Epithelial cell of prostate (primary cell): Measurements from ENCODE around the gene SLC1A1.
"Not testable (repeated sequence)": the region's sequence is repeated elsewhere in the genome, so short reads cannot be mapped to it uniquely, and the experiment has no call there.

Source experiments
- DNase-seq: peaks from one replicate; pipeline ENCODE4 v3.0.0-alpha.2; 2011; ENCODE audit warnings: low read depth, low spot score
- H3K27ac ChIP-seq: fragments of 450-650 bp; 2 replicates; pipeline ENCODE4 v1.5.1; 2017; ENCODE audit warnings: mild to moderate bottlenecking

The SLC1A1 gene

DNA sequence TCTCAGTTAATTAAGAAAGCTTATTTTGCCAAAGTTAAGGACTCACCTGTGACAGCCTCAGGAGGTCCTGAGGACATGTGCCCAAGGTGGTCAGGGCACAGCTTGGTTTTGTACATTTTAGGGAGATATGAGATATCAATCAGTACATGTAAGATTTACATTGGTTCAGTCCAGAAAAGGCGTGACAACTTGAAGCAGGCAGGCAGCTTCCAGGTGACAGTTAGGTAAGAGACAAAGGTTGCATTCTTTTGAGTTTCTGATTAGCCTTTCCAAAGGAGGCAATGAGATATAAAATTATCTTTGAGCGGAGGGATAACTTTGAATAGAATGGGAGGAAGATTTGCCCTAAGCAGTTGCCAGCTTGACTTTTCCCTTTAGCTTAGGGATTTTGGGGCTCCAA, 47.8 kb downstream of the SLC1A1 start:
- no peak overlapping the region for H3K27ac ChIP-seq
- no peak for DNase-seq

DNA sequence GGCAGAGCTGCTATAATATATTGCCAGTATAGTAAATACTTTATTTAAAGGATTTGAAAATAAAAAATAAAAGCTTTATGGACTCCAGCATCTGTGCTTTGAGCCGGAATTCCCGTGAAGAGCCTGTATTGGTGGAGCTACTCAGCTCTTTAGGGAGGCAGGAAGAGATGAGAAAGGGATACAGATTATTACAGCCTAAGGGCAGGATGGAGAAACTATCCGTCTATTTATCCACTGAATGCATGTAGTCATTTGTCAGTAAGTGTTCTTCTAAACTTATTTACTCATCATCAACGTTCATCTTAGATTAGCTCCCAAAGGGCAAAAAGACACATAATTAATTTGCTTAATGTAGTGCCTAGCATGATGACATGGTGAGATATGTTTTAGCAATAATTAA, 48.4 kb downstream of the SLC1A1 start:
- no peak for DNase-seq
- no peak overlapping the region for H3K27ac ChIP-seq

DNA sequence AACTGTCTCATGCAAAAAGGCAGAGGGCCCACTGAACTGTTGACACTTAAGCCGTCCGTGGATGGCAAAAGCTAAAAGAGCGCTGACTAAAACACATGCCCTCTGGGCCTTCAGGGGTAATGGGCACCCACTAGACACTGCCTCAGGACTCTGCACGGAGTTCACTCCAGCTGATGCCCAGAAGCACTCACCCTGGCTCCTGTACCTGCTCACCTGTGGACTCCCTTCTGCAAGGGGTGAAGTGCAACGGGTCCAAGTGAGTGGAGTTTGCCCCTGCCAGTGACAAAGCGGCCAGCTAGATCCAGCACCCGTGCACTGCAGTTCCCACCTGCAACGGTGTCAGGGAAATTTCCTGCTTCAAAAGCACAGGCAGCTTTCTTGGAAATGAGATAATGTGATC, 50.2 kb downstream of the SLC1A1 start:
- no peak overlapping the region for H3K27ac ChIP-seq
- no peak for DNase-seq

DNA sequence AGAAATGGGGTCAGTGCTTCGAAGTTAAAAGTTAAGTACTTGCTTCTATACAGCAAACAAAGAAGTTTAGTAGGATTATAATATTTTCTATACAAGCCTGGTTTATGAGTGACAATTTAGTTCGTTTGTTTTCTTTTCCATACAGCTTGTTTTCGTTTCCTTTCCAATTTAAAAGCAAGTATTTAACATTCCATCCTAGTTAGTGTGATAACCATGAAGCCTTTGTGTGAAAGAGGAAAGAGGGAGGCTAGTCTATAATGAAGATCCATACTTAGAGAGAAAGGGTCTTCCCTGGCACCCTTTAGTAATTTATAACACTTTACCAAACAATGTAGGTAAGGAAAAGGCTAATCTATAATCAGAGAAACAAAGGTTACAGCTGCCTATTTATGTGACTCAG, 51.0 kb downstream of the SLC1A1 start:
- no peak for DNase-seq
- no peak overlapping the region for H3K27ac ChIP-seq

DNA sequence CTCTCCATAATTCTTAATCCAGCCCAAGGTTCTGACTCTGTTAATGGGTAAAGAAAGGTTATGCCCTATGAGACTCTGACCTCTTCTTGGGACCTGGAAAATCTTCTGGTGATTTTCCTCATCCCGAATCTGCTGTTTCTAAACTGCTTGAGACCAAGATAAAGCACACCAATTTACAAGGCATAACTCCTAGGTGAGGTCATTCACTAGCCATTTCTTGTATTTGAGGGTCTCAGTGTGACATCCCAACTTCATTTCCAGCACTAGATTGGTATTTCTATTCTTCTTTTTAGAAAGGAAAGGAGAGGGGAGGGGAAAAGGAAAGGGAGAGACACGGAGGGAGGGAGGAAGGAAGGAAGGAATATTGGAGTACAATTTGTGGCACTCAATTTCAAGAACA, 51.6 kb downstream of the SLC1A1 start:
- DNase-seq: no peak
- no peak overlapping the region for H3K27ac ChIP-seq

DNA sequence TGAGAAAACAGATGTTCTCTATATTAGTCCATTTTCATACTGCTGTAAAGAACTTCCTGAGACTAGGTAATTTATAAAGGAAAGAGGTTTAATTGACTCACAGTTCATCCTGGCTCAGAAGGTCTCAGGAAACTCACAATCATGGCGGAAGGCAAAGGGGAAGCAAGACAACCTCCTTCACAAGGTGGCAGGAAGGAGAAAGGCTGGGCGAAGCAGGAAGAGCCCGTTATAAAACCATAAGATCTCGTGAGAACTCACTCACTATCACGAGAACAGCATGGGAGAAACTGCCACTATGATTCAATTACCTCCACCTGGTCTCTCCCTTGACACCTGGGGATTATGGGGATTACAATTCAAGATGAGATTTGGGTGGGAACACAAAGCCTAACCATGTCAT, 54.4 kb downstream of the SLC1A1 start:
- not testable (repeated sequence) for H3K27ac ChIP-seq, DNase-seq

DNA sequence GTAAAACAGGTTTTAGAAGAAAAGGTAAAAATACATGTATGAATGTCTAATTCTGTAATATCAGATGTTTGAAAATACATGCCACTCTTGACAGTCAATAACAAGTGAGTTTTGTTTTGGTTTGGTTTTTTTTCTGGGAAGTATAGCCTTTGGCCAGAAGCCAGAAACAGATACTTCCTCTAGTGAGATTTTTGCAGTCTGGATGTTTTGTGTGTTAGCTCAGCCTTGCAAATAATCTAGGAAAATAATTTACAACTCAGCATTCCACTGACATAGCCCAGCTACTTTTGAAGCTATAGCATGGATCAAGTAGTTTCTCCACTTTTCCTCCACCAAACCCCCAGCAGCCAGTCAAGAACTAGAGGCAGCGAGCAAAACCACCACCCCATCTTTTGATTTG, 56.7 kb downstream of the SLC1A1 start:
- DNase-seq: no peak
- no peak overlapping the region for H3K27ac ChIP-seq

DNA sequence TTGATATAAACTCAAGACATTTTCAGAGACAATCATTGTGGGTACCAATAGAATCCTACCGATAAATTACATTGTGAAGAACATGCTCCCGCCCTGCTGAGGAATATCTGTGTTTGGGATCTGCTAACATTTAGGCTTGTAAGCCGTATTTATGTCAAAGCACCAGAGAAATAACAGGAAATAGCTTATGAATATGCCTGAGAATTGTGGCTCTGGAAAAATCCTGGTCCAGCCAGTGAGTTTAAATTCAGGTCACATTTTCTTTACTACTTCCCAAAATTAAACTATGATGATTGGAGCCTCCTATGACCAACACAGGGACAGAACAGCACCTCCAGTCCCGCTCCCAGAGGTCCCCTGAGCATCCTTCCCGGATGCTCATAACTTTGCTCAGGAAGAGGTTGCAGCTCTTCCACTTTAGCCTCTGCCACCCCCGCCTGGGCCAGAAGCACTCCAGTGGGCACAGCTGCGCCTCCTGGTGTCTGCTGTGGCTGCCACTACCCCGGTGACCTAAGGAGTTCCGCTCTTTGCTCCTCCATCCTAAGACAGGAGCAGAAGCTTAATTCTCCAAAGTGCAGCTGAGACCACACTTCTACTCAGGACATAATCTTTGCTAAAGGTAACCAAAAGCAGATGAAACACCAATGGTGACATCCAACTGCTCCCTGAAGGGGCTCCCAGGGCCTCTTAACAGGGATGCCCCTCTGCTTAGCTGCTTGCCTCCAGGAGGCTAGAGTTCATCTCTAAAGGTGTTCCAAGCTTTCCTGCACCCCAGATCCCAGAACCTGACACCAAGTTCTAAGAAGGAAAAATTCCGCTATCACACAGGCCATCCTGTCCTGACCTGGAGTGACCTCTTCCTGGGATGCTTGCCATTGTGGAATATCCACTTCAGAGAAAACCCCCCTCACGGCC, 58.8 kb downstream of the SLC1A1 start:
- DNase-seq: no peak
- no peak overlapping the region for H3K27ac ChIP-seq

DNA sequence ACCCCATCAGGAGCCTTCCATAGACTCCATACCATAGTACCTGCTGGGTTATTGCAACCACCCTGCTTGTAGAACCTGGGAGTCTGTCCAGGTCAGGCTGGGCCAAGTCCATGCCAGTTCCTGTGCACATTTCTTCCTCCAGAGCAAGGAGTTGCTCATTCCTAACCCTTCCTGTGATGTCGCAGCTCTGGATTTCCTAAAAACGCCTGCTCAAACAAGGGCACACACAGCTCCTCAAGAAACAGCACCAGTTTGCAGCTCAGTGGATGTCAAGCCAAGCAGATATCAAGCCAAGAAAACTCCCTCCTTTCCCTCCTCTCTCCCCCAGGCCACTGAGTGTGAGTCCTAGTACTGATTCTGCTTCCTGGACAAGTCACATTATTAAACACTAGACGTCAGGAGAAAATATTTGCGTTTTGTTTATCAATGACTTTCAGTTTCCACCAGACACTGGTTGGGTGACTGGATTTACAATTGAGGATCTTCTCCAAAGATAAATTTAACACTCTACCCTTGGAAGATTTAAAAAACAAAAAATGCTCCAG, 59.6 kb downstream of the SLC1A1 start:
- DNase-seq: no peak
- H3K27ac ChIP-seq: no peak overlapping the region

DNA sequence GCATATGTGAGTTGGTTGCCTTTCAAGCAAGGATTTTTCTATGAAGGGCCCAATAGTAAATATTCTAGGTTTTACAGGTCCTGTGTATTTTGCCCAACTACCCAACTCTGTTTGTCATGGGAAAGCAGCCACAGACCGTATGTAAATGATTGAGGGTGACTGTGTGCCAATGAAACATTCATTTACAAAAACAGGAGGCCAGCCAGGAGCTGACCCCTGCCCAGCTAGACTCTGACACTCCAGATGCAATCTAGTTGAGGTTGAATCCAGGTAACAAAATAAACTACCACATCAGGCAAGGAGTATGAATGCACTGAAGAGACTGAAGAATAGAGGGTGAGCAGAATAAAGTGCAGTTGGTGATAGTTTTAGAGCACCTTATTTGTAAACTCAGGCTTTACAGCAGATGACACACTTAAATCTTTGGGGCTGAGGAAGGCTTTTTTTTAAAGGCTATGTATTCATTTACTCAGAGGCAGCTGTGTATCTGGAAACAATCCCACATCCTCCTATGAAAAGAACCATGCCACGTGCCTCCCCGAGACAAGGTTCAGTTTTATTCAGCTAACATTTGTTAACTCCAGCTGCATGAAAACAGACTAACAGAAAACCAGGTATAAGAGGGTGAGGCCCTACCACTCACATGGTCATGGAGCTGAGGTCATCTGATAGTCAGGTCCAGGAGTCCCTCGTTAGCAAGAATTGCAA, 60.7 kb downstream of the SLC1A1 start:
- no peak for DNase-seq
- no peak overlapping the region for H3K27ac ChIP-seq

DNA sequence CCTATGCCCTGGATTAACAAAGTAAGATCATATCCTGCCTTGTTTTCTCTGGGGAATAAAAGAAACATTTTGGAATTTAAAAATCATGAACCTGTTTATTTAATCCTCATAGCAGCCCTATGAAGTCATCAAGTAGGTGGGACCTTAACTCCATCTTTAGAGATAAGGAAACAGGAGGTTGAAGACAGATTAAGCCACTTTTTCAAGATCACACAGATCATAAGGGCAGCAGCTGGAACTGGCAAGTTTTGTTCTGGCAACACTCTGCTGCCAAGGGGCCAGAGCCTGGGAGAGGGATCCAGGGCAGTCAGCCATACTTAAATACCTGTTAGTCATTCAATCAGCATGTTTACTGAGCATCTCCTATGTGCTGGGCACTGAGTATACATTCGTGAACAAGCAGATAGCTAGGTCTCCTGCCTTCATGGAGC, 63.7 kb downstream of the SLC1A1 start:
- no peak overlapping the region for H3K27ac ChIP-seq
- no peak for DNase-seq

DNA sequence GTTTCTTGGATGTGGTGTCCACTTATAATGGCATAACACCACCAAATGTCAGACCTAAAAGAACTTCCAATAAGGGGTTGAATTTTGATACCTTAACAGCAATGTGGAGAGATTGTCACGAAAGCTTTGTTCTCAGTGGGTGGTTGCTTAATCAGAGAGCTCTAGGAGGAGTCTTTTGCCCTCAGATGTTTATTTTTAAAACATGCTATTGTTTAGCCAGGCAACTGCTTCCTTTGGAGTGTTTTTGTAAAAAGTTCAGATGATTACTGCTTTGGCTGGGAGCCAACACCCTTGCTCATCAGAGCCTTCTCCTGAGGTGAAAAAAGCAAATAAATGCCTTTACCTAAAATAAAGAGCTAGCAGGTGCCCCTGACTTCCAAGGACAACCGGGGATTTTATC, 65.0 kb downstream of the SLC1A1 start:
- no peak overlapping the region for H3K27ac ChIP-seq
- DNase-seq: no peak

DNA sequence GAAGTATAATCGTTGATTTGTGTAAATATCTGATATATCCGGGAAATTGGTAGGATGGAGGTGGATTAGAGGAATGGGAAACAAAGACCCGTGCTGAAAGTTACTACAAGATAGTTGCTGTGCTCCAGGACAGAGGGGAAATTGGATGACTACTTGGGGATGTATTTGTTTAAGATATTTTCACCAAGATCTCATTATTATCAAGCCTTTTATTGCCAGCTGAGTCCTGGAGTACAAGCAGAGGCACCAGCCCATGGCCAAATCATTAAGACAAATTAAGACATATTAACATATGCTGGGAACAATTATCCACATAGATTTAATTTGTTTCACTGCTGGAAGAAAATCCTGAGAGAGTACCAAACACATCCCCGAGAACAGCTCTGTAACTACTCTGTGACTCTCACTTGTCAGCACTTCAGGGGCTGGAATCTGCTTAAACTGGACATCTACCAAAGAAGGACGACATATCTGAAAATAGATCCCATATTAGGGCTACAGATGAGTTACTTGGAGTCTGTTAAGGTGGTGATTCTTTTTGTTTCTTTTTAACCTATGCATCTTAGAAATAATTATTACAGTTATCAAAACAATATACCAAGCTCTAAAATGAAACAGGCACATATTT, 68.2 kb downstream of the SLC1A1 start:
- DNase-seq: no peak
- no peak overlapping the region for H3K27ac ChIP-seq

DNA sequence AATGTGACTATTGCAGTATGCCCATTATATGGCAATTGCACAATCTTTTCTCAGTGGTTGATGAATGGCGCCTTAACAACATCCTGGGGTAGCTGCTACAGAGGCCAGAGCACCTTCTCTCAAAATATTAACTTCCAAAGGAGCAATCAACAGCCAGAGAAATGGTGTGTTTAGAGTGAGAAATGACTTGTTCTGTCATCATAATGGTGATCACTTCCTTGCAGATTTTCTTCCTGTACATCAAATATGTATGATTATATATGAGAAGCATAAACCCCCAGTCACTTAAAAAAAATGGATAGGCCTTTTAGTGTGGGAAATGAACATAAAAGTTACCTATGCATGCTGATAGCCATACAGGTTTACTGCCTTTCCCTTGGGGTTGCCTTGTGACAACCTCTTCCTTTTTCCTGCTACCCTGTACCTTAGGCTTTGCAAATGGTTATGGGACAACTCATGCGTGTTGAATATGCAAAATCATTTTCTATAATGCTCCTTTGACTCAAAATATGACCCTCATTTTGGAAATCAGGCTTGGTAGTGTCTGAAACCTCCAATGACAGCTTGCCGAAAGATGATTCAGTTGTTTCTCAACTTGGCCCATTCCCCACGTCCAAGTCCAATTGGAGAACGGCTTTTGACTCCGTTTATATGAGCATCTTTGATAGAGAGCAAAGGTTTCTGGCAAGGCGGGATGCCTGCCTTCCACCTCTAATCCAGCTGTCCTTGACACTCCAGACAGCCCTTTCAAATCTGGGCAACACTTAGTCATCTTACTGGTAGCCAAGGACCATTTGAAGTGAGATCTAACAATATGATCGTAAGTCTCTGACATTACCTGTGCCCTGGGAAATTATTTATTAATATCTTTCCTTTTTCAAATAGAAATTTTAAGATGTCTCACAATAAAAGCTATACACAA, 69.3 kb downstream of the SLC1A1 start:
- DNase-seq: no peak
- no peak overlapping the region for H3K27ac ChIP-seq

DNA sequence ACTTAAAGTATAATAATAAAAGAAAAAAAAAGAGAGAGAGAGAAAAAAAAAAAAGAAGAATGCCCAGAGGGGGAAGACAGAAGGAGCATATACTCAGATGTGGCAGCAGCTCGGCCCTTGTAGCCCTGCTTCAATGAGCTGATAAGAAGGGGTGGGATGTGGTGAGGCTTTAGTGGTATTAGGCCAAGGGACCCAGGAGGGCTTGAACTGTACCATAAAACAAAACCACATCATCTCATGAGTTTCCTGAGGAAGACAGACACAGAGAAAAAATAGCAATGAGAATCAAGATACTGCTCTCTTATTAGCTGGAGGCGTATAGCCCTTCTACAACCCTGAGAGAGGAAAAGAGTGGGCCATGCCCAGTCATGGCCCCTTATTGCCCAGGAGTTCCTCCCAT, 72.8 kb downstream of the SLC1A1 start:
- no peak for DNase-seq
- H3K27ac ChIP-seq: no peak overlapping the region

DNA sequence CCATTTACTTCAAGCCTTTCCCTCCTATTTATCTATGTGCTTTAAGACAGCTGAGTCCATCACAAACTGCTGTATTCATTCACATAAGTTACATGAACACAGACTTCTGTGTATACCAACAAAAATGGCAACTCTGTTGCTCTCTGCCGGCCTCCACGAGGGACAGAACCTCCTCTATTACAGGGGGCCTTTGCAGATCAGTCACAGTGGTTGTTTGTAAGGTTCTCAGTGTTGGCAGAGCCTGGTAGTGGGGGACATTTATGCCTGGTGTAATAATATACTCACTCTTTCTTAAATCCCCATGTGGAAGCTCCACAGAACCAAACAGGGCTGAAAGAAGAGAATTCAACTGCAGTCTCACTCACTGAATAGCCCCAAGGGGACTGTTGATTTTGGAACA, 76.5 kb downstream of the SLC1A1 start:
- no peak for DNase-seq

DNA sequence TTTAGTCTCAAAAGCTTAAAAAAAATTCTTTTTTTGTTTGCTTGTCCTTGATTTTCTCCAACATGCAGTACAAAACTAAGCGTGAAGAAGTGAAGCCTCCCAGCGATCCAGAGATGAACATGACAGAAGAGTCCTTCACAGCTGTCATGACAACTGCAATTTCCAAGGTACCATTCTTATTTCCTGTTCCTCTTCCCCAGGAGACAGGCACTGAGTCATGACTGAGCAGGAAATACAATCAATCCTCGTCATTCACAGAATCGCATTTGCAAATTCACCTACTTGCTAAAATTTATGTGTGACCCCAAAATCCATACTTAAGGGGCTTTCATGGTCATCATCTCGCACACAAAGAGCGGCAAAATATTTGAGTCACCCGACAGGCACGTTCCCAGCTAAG, 77.3 kb downstream of the SLC1A1 start:
- no peak for DNase-seq
- no peak overlapping the region for H3K27ac ChIP-seq

More for the DNA sequence above, 76.5 kb downstream of the SLC1A1 start:
- no peak overlapping the region for H3K27ac ChIP-seq

DNA sequence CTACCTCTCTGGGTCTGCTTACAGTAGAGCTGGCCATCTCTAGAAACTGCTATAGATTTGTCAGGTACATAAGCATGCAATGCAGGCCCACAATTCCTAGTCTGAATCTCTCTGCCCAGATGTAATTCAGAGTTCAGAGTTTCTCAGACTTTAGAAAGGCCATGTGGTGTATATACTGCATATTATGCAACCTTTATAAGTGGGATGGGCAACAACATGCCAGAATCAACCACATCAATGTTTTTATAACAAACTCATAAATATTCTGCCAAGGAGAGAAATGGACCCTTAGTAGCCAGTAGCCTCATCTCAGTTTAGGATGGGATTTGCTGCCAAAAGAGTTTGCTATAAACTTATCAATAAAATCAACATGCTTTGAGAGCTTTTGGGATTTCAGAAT, 78.8 kb downstream of the SLC1A1 start:
- no peak for DNase-seq
- no peak overlapping the region for H3K27ac ChIP-seq

DNA sequence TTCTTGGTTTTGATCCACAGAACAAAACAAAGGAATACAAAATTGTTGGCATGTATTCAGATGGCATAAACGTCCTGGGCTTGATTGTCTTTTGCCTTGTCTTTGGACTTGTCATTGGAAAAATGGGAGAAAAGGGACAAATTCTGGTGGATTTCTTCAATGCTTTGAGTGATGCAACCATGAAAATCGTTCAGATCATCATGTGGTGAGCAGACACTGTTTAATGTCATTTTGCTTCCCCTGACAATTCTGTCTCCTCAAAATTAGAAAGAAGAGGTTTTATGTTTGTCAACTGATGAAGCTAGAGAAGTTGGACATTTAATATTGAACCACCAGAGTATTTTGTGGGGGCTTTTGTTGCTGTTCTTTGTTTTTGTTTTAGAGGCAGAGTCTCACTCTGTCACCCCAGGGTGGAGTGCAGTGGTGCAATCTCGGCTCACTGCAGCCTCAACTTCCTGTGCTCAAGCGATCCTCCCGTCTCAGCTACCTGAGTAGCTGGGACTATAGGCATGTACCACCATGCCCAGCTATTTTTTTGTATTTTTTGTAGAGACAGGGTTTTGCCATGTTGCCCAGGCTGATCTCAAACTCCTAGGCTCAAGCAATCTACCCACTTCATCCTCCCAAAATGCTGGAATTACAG, 82.0 kb downstream of the SLC1A1 start:
- no peak for DNase-seq
- no peak overlapping the region for H3K27ac ChIP-seq
